Measurements from ENCODE around the gene RPS6KA2. TPM values are rescaled to one million over a fixed set of nuclear protein-coding genes. Genes with fewer than 3 reads are reported as not detected.

The RPS6KA2 gene
- total RNA-seq, 2 donors from 2014 or later, result 59.5 to 75.4 TPM

GRCh38 chr6:166556336-166556735 is 70.7 kb downstream of the RPS6KA2 start:
- H3K4me1 ChIP-seq (ENCODE audit: control insufficient read depth in 1 of 2, low read depth in 2 of 2), result peaks cover 10 to 22% of the 10 kb centered on the region in 2 donors
- no peaks in the 10 kb centered on the region for H3K9me3 ChIP-seq
- no peak for DNase-seq (ENCODE audit: low spot score)
- H3K27me3 ChIP-seq (replicated peaks; ENCODE audit: insufficient read depth), result no peaks in the 10 kb centered on the region
- H3K27ac ChIP-seq, result peak overlapping the region; percentile 27 to 86
- TF ChIP-seq CTCF (IDR thresholded peaks at IDR 0.05), result no peak
- no peak for ATAC-seq (ENCODE audit: insufficient number of reproducible peaks, low FRiP score, low read depth)
- H3K36me3 ChIP-seq, result no peaks in the 10 kb centered on the region
- H3K4me3 ChIP-seq, result peak overlapping the region; percentile 60

GRCh38 chr6:166555086-166555485 is 72.0 kb downstream of the RPS6KA2 start:
- no peaks in the 10 kb centered on the region for H3K27me3 ChIP-seq (replicated peaks; ENCODE audit: insufficient read depth)
- ATAC-seq (ENCODE audit: insufficient number of reproducible peaks, low FRiP score, low read depth) (no peak), DNase-seq (ENCODE audit: low spot score) (no peak)
- H3K27ac ChIP-seq, result no peak overlapping the region
- TF ChIP-seq CTCF (IDR thresholded peaks at IDR 0.05), result no peak
- H3K9me3 ChIP-seq, result no peaks in the 10 kb centered on the region
- H3K4me1 ChIP-seq (ENCODE audit: control insufficient read depth in 1 of 2, low read depth in 2 of 2), result peaks cover 10 to 22% of the 10 kb centered on the region in 2 donors
- no peak overlapping the region for H3K4me3 ChIP-seq
- H3K36me3 ChIP-seq, result no peaks in the 10 kb centered on the region

- ATAC-seq (ENCODE audit: insufficient number of reproducible peaks, low FRiP score, low read depth) (no peak), DNase-seq (ENCODE audit: low spot score) (no peak)
- Histone ChIP-seq H3K27me3 (replicated peaks; ENCODE audit: insufficient read depth) (no peaks in the 10 kb centered on the region), H3K9me3 (no peaks in the 10 kb centered on the region), H3K4me3 (no peak overlapping the region), H3K36me3 (no peaks in the 10 kb centered on the region), H3K4me1 (ENCODE audit: control insufficient read depth in 1 of 2, low read depth in 2 of 2) (peaks cover 10 to 22% of the 10 kb centered on the region in 2 donors), H3K27ac (no peak overlapping the region)
- TF ChIP-seq CTCF (IDR thresholded peaks at IDR 0.05), result no peak
Measured at GRCh38 chr6:166554316-166554715, 72.7 kb downstream of the RPS6KA2 start.

- Histone ChIP-seq H3K27ac (no peak overlapping the region), H3K4me1 (ENCODE audit: control insufficient read depth in 1 of 2, low read depth in 2 of 2) (peaks cover 10 to 22% of the 10 kb centered on the region in 2 donors), H3K4me3 (no peak overlapping the region), H3K27me3 (replicated peaks; ENCODE audit: insufficient read depth) (no peaks in the 10 kb centered on the region), H3K36me3 (no peaks in the 10 kb centered on the region), H3K9me3 (no peaks in the 10 kb centered on the region)
- no peak for ATAC-seq (ENCODE audit: insufficient number of reproducible peaks, low FRiP score, low read depth)
- DNase-seq (ENCODE audit: low spot score), result no peak
- no peak for TF ChIP-seq CTCF (IDR thresholded peaks at IDR 0.05)
Measured at GRCh38 chr6:166553563-166554271, 73.3 kb downstream of the RPS6KA2 start.

- no peak overlapping the region for H3K4me3 ChIP-seq
- no peak for DNase-seq (ENCODE audit: low spot score)
- peaks cover 9 to 21% of the 10 kb centered on the region in 2 donors for H3K4me1 ChIP-seq (ENCODE audit: control insufficient read depth in 1 of 2, low read depth in 2 of 2)
- no peaks in the 10 kb centered on the region for H3K27me3 ChIP-seq (replicated peaks; ENCODE audit: insufficient read depth)
- H3K27ac ChIP-seq, result no peak overlapping the region
- no peak for TF ChIP-seq CTCF (IDR thresholded peaks at IDR 0.05)
- no peaks in the 10 kb centered on the region for H3K36me3 ChIP-seq
- H3K9me3 ChIP-seq, result no peaks in the 10 kb centered on the region
- ATAC-seq (ENCODE audit: insufficient number of reproducible peaks, low FRiP score, low read depth), result no peak
Measured at GRCh38 chr6:166552600-166552999, 74.5 kb downstream of the RPS6KA2 start.
